ENCODE results near the gene EFCAB8.
"Not testable (repeated sequence)": the region's sequence is repeated elsewhere in the genome, so short reads cannot be mapped to it uniquely, and the experiment has no call there.

The EFCAB8 gene

GRCh38 chr20:32941155-32941885, 82.6 kb downstream of the EFCAB8 start:
- H3K36me3 Mint-ChIP-seq (ENCODE audit: low read depth), result no peaks in the 10 kb centered on the region
- no peaks in the 10 kb centered on the region for H3K4me1 Mint-ChIP-seq
- no peak overlapping the region for H3K27ac Mint-ChIP-seq
- no peak for TF ChIP-seq CTCF (IDR thresholded peaks at IDR 0.05)
- DNase-seq, result no peak
- H3K9me3 Mint-ChIP-seq, result peaks cover 36% of the 10 kb centered on the region
- peaks cover 26% of the 10 kb centered on the region for H3K27me3 Mint-ChIP-seq (ENCODE audit: low read depth, poor library complexity)
- no peak overlapping the region for H3K4me3 Mint-ChIP-seq

- Mint-ChIP-seq H3K36me3 (ENCODE audit: low read depth) (no peaks in the 10 kb centered on the region), H3K4me1 (no peaks in the 10 kb centered on the region), H3K9me3 (peaks cover 28% of the 10 kb centered on the region), H3K4me3 (no peak overlapping the region), H3K27ac (no peak overlapping the region), H3K27me3 (ENCODE audit: low read depth, poor library complexity) (peaks cover 30% of the 10 kb centered on the region)
- no peak for TF ChIP-seq CTCF (IDR thresholded peaks at IDR 0.05)
- DNase-seq, result no peak
Observed at GRCh38 chr20:32943490-32944052, 84.8 kb downstream of the EFCAB8 start.

GRCh38 chr20:32945710-32946221, 87.0 kb downstream of the EFCAB8 start:
- Mint-ChIP-seq H3K36me3 (ENCODE audit: low read depth) (no peaks in the 10 kb centered on the region), H3K27ac (no peak overlapping the region), H3K4me1 (peaks cover 7% of the 10 kb centered on the region), H3K9me3 (peaks cover 17% of the 10 kb centered on the region), H3K27me3 (ENCODE audit: low read depth, poor library complexity) (peaks cover 36% of the 10 kb centered on the region), H3K4me3 (no peak overlapping the region)
- peak; percentile 58 for TF ChIP-seq CTCF (IDR thresholded peaks at IDR 0.05)
- no peak for DNase-seq

- H3K27ac Mint-ChIP-seq, result no peak overlapping the region
- TF ChIP-seq CTCF (IDR thresholded peaks at IDR 0.05), result no peak
- H3K4me3 Mint-ChIP-seq, result no peak overlapping the region
- no peak for DNase-seq
- peaks cover 10% of the 10 kb centered on the region for H3K4me1 Mint-ChIP-seq
- H3K36me3 Mint-ChIP-seq (ENCODE audit: low read depth), result no peaks in the 10 kb centered on the region
- H3K9me3 Mint-ChIP-seq, result peaks cover 9% of the 10 kb centered on the region
- H3K27me3 Mint-ChIP-seq (ENCODE audit: low read depth, poor library complexity), result peaks cover 37% of the 10 kb centered on the region
Observed at GRCh38 chr20:32946629-32947028, 87.9 kb downstream of the EFCAB8 start.

- H3K27me3 Mint-ChIP-seq (ENCODE audit: low read depth, poor library complexity), result peaks cover 48% of the 10 kb centered on the region
- peaks cover 20% of the 10 kb centered on the region for H3K9me3 Mint-ChIP-seq
- not testable (repeated sequence) for H3K4me3 Mint-ChIP-seq; H3K4me1 Mint-ChIP-seq; H3K36me3 Mint-ChIP-seq (ENCODE audit: low read depth); DNase-seq; H3K27ac Mint-ChIP-seq
Observed at GRCh38 chr20:32950539-32950938, 91.8 kb downstream of the EFCAB8 start.

- no peak for TF ChIP-seq CTCF (IDR thresholded peaks at IDR 0.05)
- H3K9me3 Mint-ChIP-seq, result peaks cover 49% of the 10 kb centered on the region
- peaks cover 15% of the 10 kb centered on the region for H3K36me3 Mint-ChIP-seq (ENCODE audit: low read depth)
- H3K4me3 Mint-ChIP-seq, result no peak overlapping the region
- DNase-seq, result no peak
- H3K27me3 Mint-ChIP-seq (ENCODE audit: low read depth, poor library complexity), result peaks cover 15% of the 10 kb centered on the region
- peaks cover 22% of the 10 kb centered on the region for H3K4me1 Mint-ChIP-seq
- no peak overlapping the region for H3K27ac Mint-ChIP-seq
Observed at GRCh38 chr20:32957459-32957858, 98.7 kb downstream of the EFCAB8 start.

All from nephron progenitor cell (in vitro differentiated cells).